ENCODE results near the gene UNC119. TPM values are rescaled to one million over a fixed set of nuclear protein-coding genes. Genes with fewer than 3 reads are reported as not detected.

The UNC119 gene
- polyA plus RNA-seq, 1 donor from 2014 or later, result 218 TPM

DNA sequence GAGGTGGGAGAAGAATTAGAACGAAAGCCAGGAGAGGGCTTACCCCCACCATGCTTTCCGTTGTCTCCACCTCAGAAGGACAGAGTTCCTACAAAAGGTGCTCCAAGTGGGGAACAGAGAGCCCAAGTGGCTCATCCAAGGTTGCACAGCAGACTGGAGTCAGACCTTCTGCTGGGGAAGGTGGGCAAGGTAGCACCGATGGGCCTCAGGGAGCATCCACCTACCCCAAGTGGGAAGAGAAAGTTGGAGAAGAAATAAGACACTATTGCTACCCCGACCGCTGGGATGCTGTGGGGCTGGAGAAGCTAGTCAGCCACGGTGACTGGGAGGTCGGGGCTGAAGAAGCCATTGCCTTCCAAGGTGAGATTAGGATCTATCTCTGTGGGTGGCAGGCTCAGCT is 21.5 kb downstream of the UNC119 start:
- Histone ChIP-seq H3K9me3 (ENCODE audit: low read length) (no peaks in the 10 kb centered on the region), H3K4me2 (ENCODE audit: low read length) (no peak overlapping the region)
- no peak for TF ChIP-seq TAF1 (IDR thresholded peaks at IDR 0.05; ENCODE audit: low read depth)
- no peak for TF ChIP-seq MXI1 (conservative IDR thresholded peaks at IDR 0.05; ENCODE audit: poor library complexity, severe bottlenecking)
- no peak for TF ChIP-seq EP300 (conservative IDR thresholded peaks at IDR 0.05; ENCODE audit: poor library complexity, severe bottlenecking)
- TF ChIP-seq RAD21 (conservative IDR thresholded peaks at IDR 0.05), result no peak
- TF ChIP-seq POLR2AphosphoS5 (IDR thresholded peaks at IDR 0.05), result no peak
- TF ChIP-seq, protein P1, sequence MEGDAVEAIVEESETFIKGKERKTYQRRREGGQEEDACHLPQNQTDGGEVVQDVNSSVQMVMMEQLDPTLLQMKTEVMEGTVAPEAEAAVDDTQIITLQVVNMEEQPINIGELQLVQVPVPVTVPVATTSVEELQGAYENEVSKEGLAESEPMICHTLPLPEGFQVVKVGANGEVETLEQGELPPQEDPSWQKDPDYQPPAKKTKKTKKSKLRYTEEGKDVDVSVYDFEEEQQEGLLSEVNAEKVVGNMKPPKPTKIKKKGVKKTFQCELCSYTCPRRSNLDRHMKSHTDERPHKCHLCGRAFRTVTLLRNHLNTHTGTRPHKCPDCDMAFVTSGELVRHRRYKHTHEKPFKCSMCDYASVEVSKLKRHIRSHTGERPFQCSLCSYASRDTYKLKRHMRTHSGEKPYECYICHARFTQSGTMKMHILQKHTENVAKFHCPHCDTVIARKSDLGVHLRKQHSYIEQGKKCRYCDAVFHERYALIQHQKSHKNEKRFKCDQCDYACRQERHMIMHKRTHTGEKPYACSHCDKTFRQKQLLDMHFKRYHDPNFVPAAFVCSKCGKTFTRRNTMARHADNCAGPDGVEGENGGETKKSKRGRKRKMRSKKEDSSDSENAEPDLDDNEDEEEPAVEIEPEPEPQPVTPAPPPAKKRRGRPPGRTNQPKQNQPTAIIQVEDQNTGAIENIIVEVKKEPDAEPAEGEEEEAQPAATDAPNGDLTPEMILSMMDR (IDR thresholded peaks at IDR 0.05; ENCODE audit: poor library complexity, severe bottlenecking), result no peak
- TF ChIP-seq EZH2 (IDR thresholded peaks at IDR 0.05; ENCODE audit: borderline replicate concordance, insufficient read depth, low read length, poor library complexity, severe bottlenecking), result no peak
- TF ChIP-seq, protein P2, sequence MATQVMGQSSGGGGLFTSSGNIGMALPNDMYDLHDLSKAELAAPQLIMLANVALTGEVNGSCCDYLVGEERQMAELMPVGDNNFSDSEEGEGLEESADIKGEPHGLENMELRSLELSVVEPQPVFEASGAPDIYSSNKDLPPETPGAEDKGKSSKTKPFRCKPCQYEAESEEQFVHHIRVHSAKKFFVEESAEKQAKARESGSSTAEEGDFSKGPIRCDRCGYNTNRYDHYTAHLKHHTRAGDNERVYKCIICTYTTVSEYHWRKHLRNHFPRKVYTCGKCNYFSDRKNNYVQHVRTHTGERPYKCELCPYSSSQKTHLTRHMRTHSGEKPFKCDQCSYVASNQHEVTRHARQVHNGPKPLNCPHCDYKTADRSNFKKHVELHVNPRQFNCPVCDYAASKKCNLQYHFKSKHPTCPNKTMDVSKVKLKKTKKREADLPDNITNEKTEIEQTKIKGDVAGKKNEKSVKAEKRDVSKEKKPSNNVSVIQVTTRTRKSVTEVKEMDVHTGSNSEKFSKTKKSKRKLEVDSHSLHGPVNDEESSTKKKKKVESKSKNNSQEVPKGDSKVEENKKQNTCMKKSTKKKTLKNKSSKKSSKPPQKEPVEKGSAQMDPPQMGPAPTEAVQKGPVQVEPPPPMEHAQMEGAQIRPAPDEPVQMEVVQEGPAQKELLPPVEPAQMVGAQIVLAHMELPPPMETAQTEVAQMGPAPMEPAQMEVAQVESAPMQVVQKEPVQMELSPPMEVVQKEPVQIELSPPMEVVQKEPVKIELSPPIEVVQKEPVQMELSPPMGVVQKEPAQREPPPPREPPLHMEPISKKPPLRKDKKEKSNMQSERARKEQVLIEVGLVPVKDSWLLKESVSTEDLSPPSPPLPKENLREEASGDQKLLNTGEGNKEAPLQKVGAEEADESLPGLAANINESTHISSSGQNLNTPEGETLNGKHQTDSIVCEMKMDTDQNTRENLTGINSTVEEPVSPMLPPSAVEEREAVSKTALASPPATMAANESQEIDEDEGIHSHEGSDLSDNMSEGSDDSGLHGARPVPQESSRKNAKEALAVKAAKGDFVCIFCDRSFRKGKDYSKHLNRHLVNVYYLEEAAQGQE (IDR thresholded peaks at IDR 0.05; ENCODE audit: borderline replicate concordance), result no peak
- TF ChIP-seq SMC3 (conservative IDR thresholded peaks at IDR 0.05; ENCODE audit: poor library complexity), result no peak

DNA sequence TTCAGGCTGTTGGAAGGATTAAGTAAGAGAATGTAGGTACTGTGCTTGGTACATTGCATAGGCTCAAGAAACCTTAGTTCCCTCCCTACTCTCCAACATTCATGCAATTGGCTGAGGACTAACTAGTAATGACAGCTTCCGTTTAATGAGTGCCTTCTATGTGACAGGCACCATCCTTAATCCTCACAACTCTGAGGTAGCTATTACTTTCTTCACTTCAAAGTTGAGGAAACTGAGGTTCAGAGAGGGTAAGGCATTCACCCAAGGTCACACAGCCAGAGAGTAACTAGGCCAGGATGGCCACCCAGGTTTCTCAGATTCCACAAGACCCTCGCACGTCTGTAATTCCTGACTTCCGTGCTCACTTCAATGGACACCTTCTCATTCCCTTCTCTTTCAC is 22.2 kb downstream of the UNC119 start:
- TF ChIP-seq MXI1 (conservative IDR thresholded peaks at IDR 0.05; ENCODE audit: poor library complexity, severe bottlenecking), result no peak
- TF ChIP-seq, protein P2 (IDR thresholded peaks at IDR 0.05; ENCODE audit: borderline replicate concordance), result no peak
- no peak for TF ChIP-seq EZH2 (IDR thresholded peaks at IDR 0.05; ENCODE audit: borderline replicate concordance, insufficient read depth, low read length, poor library complexity, severe bottlenecking)
- TF ChIP-seq, protein P1 (IDR thresholded peaks at IDR 0.05; ENCODE audit: poor library complexity, severe bottlenecking), result no peak
- TF ChIP-seq SMC3 (conservative IDR thresholded peaks at IDR 0.05; ENCODE audit: poor library complexity), result no peak
- TF ChIP-seq RAD21 (conservative IDR thresholded peaks at IDR 0.05), result no peak
- no peak for TF ChIP-seq TAF1 (IDR thresholded peaks at IDR 0.05; ENCODE audit: low read depth)
- TF ChIP-seq EP300 (conservative IDR thresholded peaks at IDR 0.05; ENCODE audit: poor library complexity, severe bottlenecking), result no peak
- TF ChIP-seq POLR2AphosphoS5 (IDR thresholded peaks at IDR 0.05), result no peak
- Histone ChIP-seq H3K79me2 (replicated peaks; ENCODE audit: insufficient read depth, low read length) (no peaks in the 10 kb centered on the region), H3K36me3 (ENCODE audit: insufficient read depth, low read length) (no peaks in the 10 kb centered on the region), H3K9ac (ENCODE audit: low read length) (no peak overlapping the region), H3K9me2 (ENCODE audit: insufficient read depth, low read length) (no peaks in the 10 kb centered on the region), H2AFZ (ENCODE audit: low read depth, low read length) (no peak overlapping the region), H4K20me1 (ENCODE audit: insufficient read depth) (no peaks in the 10 kb centered on the region), H3K4me3 (ENCODE audit: low read length) (no peak overlapping the region), H3K9me3 (ENCODE audit: low read length) (no peaks in the 10 kb centered on the region), H3K27ac (ENCODE audit: low read length) (no peak overlapping the region), H3K27me3 (ENCODE audit: insufficient read depth, low read depth, low read length) (no peaks in the 10 kb centered on the region), H3F3A (ENCODE audit: insufficient read depth, low read length, poor library complexity, severe bottlenecking) (no peaks in the 10 kb centered on the region), H3K4me2 (ENCODE audit: low read length) (no peak overlapping the region)

More for the DNA sequence above, 21.5 kb downstream of the UNC119 start:
- Histone ChIP-seq H3K9me2 (ENCODE audit: insufficient read depth, low read length) (no peaks in the 10 kb centered on the region), H3K79me2 (replicated peaks; ENCODE audit: insufficient read depth, low read length) (no peaks in the 10 kb centered on the region), H3F3A (ENCODE audit: insufficient read depth, low read length, poor library complexity, severe bottlenecking) (no peaks in the 10 kb centered on the region), H3K27ac (ENCODE audit: low read length) (no peak overlapping the region), H3K4me3 (ENCODE audit: low read length) (no peak overlapping the region), H4K20me1 (ENCODE audit: insufficient read depth) (no peaks in the 10 kb centered on the region), H2AFZ (ENCODE audit: low read depth, low read length) (no peak overlapping the region), H3K36me3 (ENCODE audit: insufficient read depth, low read length) (no peaks in the 10 kb centered on the region), H3K9ac (ENCODE audit: low read length) (no peak overlapping the region), H3K27me3 (ENCODE audit: insufficient read depth, low read depth, low read length) (no peaks in the 10 kb centered on the region)

All from neural cell (in vitro differentiated cells).